H1 (cell line): ENCODE results near the gene BARX1. TPM values are rescaled to one million over a fixed set of nuclear protein-coding genes. Genes with fewer than 3 reads are reported as not detected.

ENCODE experiments used
- CTCF ChIA-PET: fragments of 300-600 bp; sonication (Branson Sonifier 250); formaldehyde crosslinking; loops from one replicate; lab custom pipeline; 2021; ENCODE audit not compliant: partially characterized antibody; lab: Charles Lee
- POLR2A ChIA-PET: fragments of 300-600 bp; sonication (Branson Sonifier 250); formaldehyde crosslinking; loops from one replicate; lab custom pipeline; 2021; ENCODE audit warnings: inconsistent platforms; ENCODE audit not compliant: partially characterized antibody; lab: Charles Lee
- DNase-seq, 2 experiments: peaks; one replicate each; pipeline versions ENCODE4 v3.0.0 to v3.0.0-alpha.2; 2010 to 2022; ENCODE audit warnings: low spot score in 2 of 2, low read depth in 1 of 2, mixed read lengths in 1 of 2
- FAIRE-seq: peaks from 2 replicates; lab custom pipeline; 2011; peaks lifted over from hg19 to GRCh38; lab: Jason Lieb, UNC
- H2AFZ ChIP-seq: 2 replicates; pipeline ENCODE4 v1.8.1; 2012; ENCODE audit warnings: low read length, inconsistent platforms
- H2AK5ac ChIP-seq: 2 replicates; pipeline ENCODE4 v1.6.1; 2013; ENCODE audit warnings: low read depth, low read length
- H2BK120ac ChIP-seq: replicated peaks from 2 replicates; pipeline ENCODE3; 2013; ENCODE audit warnings: low read depth, low read length, inconsistent platforms
- H2BK12ac ChIP-seq: 2 replicates; pipeline ENCODE4 v1.6.1; 2013; ENCODE audit warnings: low read depth, low read length
- H2BK15ac ChIP-seq: 2 replicates; pipeline ENCODE4 v1.6.1; 2013; ENCODE audit warnings: low read length
- H2BK20ac ChIP-seq: 2 replicates; pipeline ENCODE4 v1.6.1; 2013; ENCODE audit warnings: low read length
- H2BK5ac ChIP-seq: 2 replicates; pipeline ENCODE4 v1.6.1; 2013; ENCODE audit warnings: low read depth, low read length
- H3K14ac ChIP-seq: 2 replicates; pipeline ENCODE4 v1.6.1; 2013; ENCODE audit warnings: inconsistent platforms; ENCODE audit not compliant: insufficient read length
- H3K18ac ChIP-seq: 2 replicates; pipeline ENCODE4 v1.6.1; 2013; ENCODE audit warnings: low read length; ENCODE audit errors: extremely low read depth
- H3K23ac ChIP-seq: 2 replicates; pipeline ENCODE4 v1.6.1; 2013; ENCODE audit warnings: inconsistent platforms; ENCODE audit not compliant: insufficient read length
- H3K23me2 ChIP-seq: 2 replicates; pipeline ENCODE4 v1.6.1; 2013; ENCODE audit warnings: low read depth, low read length
- H3K27ac ChIP-seq: 2 replicates; pipeline ENCODE4 v1.6.1; 2011; ENCODE audit warnings: low read depth, low read length, inconsistent platforms
- H3K27me3 ChIP-seq, 4 experiments: replicated peaks in 1 of 4; 1 replicate in 1 of 4; 2 replicates in 3 of 4; pipeline versions ENCODE4 v1.6.1 to v1.8.1; 2011 to 2013; ENCODE audit warnings: low read length in 3 of 4, mild to moderate bottlenecking in 3 of 4, inconsistent platforms in 2 of 4, mixed read lengths in 2 of 4, moderate library complexity in 1 of 4; ENCODE audit not compliant: control insufficient read depth in 3 of 4, insufficient read depth in 3 of 4; ENCODE audit errors: extremely low read depth in 1 of 4
- H3K36me3 ChIP-seq, 4 experiments: 2 replicates each; pipeline versions ENCODE4 v1.6.1 to v1.8.1; 2011 to 2013; ENCODE audit warnings: mild to moderate bottlenecking in 4 of 4, low read length in 3 of 4, moderate library complexity in 2 of 4, control low read depth in 1 of 4, inconsistent platforms in 1 of 4; ENCODE audit not compliant: insufficient read depth in 4 of 4, control insufficient read depth in 2 of 4
- H3K4ac ChIP-seq: replicated peaks from 2 replicates; pipeline ENCODE3; 2013; ENCODE audit warnings: low read length, low read depth, mixed read lengths, inconsistent platforms; ENCODE audit not compliant: insufficient read length
- H3K4me1 ChIP-seq, 4 experiments: replicated peaks in 1 of 4; 1 replicate in 1 of 4; 2 replicates in 3 of 4; pipeline versions ENCODE4 v1.6.1 to v1.8.1; 2011 to 2013; ENCODE audit warnings: low read length in 3 of 4, inconsistent platforms in 2 of 4, mixed read lengths in 1 of 4; ENCODE audit not compliant: insufficient read depth in 4 of 4, control insufficient read depth in 3 of 4
- H3K4me2 ChIP-seq, 2 experiments: 2 replicates each; pipeline versions ENCODE4 v1.6.1 to v1.8.1; 2011 to 2013; ENCODE audit warnings: low read depth in 2 of 2, low read length in 2 of 2, control low read depth in 1 of 2, inconsistent platforms in 1 of 2, mild to moderate bottlenecking in 1 of 2; ENCODE audit not compliant: insufficient read depth in 1 of 2
- H3K4me3 ChIP-seq, 4 experiments: fragments of 200-600, 300-600 bp in 1 of 4; sonication (generic), shearing (Covaris generic), sonication (Bioruptor Twin) in 1 of 4; 2 replicates each; pipeline versions ENCODE4 v1.5.1 to v1.8.1; 2011 to 2016; ENCODE audit warnings: low read length in 4 of 4, low read depth in 3 of 4, control low read depth in 2 of 4, inconsistent platforms in 2 of 4, mild to moderate bottlenecking in 2 of 4, mixed read lengths in 1 of 4, moderate library complexity in 1 of 4; ENCODE audit not compliant: insufficient read depth in 2 of 4; ENCODE audit errors: extremely low read depth in 1 of 4
- H3K56ac ChIP-seq: replicated peaks from 2 replicates; pipeline ENCODE3; 2013; ENCODE audit warnings: low read depth, mild to moderate bottlenecking, mixed read lengths, low read length, inconsistent platforms; ENCODE audit not compliant: insufficient read length
- H3K79me1 ChIP-seq: 2 replicates; pipeline ENCODE4 v1.6.1; 2013; ENCODE audit warnings: low read depth, low read length, control low read depth
- H3K79me2 ChIP-seq, 2 experiments: 2 replicates each; pipeline versions ENCODE4 v1.6.1 to v1.8.1; 2012 to 2013; ENCODE audit warnings: low read length in 2 of 2, mild to moderate bottlenecking in 2 of 2, inconsistent platforms in 1 of 2; ENCODE audit not compliant: insufficient read depth in 2 of 2, control insufficient read depth in 1 of 2
- H3K9ac ChIP-seq, 4 experiments: replicated peaks in 1 of 4; 1 replicate in 1 of 4; 2 replicates in 3 of 4; pipeline versions ENCODE4 v1.6.1 to v1.8.1; 2011 to 2013; ENCODE audit warnings: low read depth in 3 of 4, low read length in 3 of 4, control low read depth in 2 of 4, mild to moderate bottlenecking in 2 of 4, moderate library complexity in 2 of 4, inconsistent platforms in 1 of 4; ENCODE audit errors: extremely low read depth in 1 of 4
- H3K9me3 ChIP-seq, 2 experiments: 2 replicates each; pipeline versions ENCODE4 v1.6.1 to v1.8.1; 2012 to 2013; ENCODE audit warnings: mild to moderate bottlenecking in 2 of 2, moderate library complexity in 2 of 2, control low read depth in 1 of 2, inconsistent platforms in 1 of 2, low read depth in 1 of 2, low read length in 1 of 2, mixed read lengths in 1 of 2; ENCODE audit not compliant: insufficient read depth in 2 of 2
- H4K20me1 ChIP-seq, 2 experiments: replicated peaks in 1 of 2; 2 replicates each; pipeline versions ENCODE3 to v1.8.1; 2011 to 2013; ENCODE audit warnings: inconsistent platforms in 2 of 2, low read length in 2 of 2, mild to moderate bottlenecking in 1 of 2; ENCODE audit not compliant: insufficient read depth in 2 of 2, control insufficient read depth in 1 of 2
- H4K5ac ChIP-seq: 2 replicates; pipeline ENCODE4 v1.6.1; 2013; ENCODE audit warnings: low read length, low read depth, mixed read lengths, inconsistent platforms; ENCODE audit not compliant: insufficient read length
- H4K8ac ChIP-seq: 2 replicates; pipeline ENCODE4 v1.8.0; 2013; ENCODE audit warnings: mild to moderate bottlenecking, moderate library complexity, low read length, inconsistent platforms; ENCODE audit not compliant: insufficient read depth; ENCODE audit errors: extremely low read depth
- H4K91ac ChIP-seq: replicated peaks from 2 replicates; pipeline ENCODE3; 2013; ENCODE audit warnings: low read length, mixed read lengths, inconsistent platforms; ENCODE audit not compliant: insufficient read length
- ASH2L ChIP-seq: fragments of 200-600, 300-600 bp; sonication (generic); IDR thresholded peaks from one replicate; pipeline ENCODE4 v1.7.1; 2017; ENCODE audit warnings: low read length
- BACH1 ChIP-seq: IDR thresholded peaks from 2 replicates; pipeline ENCODE4 v1.6.1; 2012; ENCODE audit warnings: low read length, improper control_type of control experiment
- GTF2F1 ChIP-seq: IDR thresholded peaks from 2 replicates; pipeline ENCODE4 v1.6.1; 2012; ENCODE audit warnings: low read depth, low read length, improper control_type of control experiment, borderline replicate concordance
- POLR2A ChIP-seq, 2 experiments: IDR thresholded peaks; 1 replicate in 1 of 2; 2 replicates in 1 of 2; pipeline ENCODE4 v1.6.1; 2011; ENCODE audit warnings: low read depth in 2 of 2, low read length in 2 of 2, mild to moderate bottlenecking in 2 of 2; ENCODE audit errors: control extremely low read depth in 1 of 2
- RAD21 ChIP-seq, 2 experiments: IDR thresholded peaks in 1 of 2; conservative IDR thresholded peaks in 1 of 2; 2 replicates each; pipeline ENCODE4 v1.6.1; 2011; ENCODE audit warnings: low read depth in 2 of 2, low read length in 2 of 2, improper control_type of control experiment in 1 of 2, inconsistent platforms in 1 of 2, mild to moderate bottlenecking in 1 of 2, moderate library complexity in 1 of 2
- WGBS, 2 experiments: shearing (Covaris generic) in 1 of 2; methylation state at CpG; one replicate each; pipeline versions ENCODE4 v1.1.6 to v1.1.7; 2013 to 2015; ENCODE audit warnings: low lambda C conversion rate in 2 of 2, mixed read lengths in 2 of 2, inconsistent platforms in 1 of 2, low coverage in 1 of 2, missing lambda C conversion rate in 1 of 2; ENCODE audit not compliant: insufficient replicate concordance in 2 of 2, insufficient coverage in 1 of 2, insufficient read length in 1 of 2; ENCODE audit errors: extremely low coverage in 1 of 2, missing lambda C conversion rate in 1 of 2; 5-methylcytosine and 5-hydroxymethylcytosine counted together
- polyA plus RNA-seq, 7 experiments: library from polyadenylated mRNA; depleted of rRNA in 3 of 7; stranded (reverse) in 5 of 7; unstranded in 2 of 7; fragments of >200 nt in 5 of 7; fragments of 200-250 nt in 2 of 7; gene quantifications; 1 replicate in 5 of 7; 2 replicates in 1 of 7; 4 replicates in 1 of 7; pipeline versions ENCODE4 v1.2.1 to v1.2.3, GENCODE V29; 2011 to 2013; ENCODE audit warnings: missing spikeins in 2 of 7, mixed read lengths in 2 of 7
- total RNA-seq: library from RNA; stranded (reverse); fragmentation: NEBNext Ultra II Directional; extraction: Animal tissue kit (Norgen Biotek cat#: 25700); gene quantifications from 2 replicates; pipeline ENCODE4 v1.2.1, GENCODE V29; 2021
- TF ChIP-seq, protein P1 (sequence below): IDR thresholded peaks from 2 replicates; pipeline ENCODE4 v1.6.1; 2011; ENCODE audit warnings: low read depth, mild to moderate bottlenecking, low read length; ENCODE audit not compliant: insufficient read depth
- TF ChIP-seq, protein P2 (sequence below), 3 experiments: IDR thresholded peaks; 1 replicate in 2 of 3; 2 replicates in 1 of 3; pipeline versions ENCODE4 v1.5.1 to v1.6.1; 2011; ENCODE audit warnings: low read length in 3 of 3, mild to moderate bottlenecking in 3 of 3, inconsistent platforms in 2 of 3, low read depth in 1 of 3, moderate library complexity in 1 of 3; ENCODE audit not compliant: insufficient read depth in 1 of 3; ENCODE audit errors: control extremely low read depth in 1 of 3

Gene BARX1
- total and polyA plus RNA-seq, 2 of the 8 experiments (the other 6 are each of a cell fraction or from before 2014, with no cell fraction given) = 0.79 to 2.6 TPM

DNA sequence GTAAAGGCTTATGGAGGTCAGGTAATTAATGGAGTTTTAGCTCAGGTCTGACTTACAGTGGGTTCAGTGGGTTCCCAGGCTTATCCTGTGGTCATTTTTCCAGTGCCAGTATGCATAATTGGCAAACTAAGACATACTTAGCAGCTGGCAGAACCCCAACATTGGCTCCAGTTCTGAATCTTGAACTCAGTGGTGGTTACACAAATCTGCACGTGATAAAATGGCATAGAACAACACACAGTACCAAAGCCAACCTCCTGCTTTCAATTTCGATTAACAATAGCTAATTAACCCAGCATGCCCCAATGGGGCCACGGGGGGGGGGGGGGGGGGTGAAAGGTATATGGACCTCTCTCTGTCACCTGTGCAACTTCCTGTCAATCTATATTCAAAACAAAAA, 19.0 kb upstream of the BARX1 start:
- no peak for FAIRE-seq
- WGBS, 2 experiments = 75% methylated on average over 3 of the region's 3 CpGs; no CpG with 5 or more reads in 1 of the 2 experiments
- ChIA-PET CTCF (interaction anchor here (0.9 to 7.3 kb wide), 3 partner anchors 29 to 106 kb away, joined by 3 to 53 read pairs (median 3); no protein-coding TSS in a partner anchor), POLR2A (no interaction called here)
- H3K56ac ChIP-seq = no peak overlapping the region
- no peak overlapping the region for H2AK5ac ChIP-seq
- H3K4me1 ChIP-seq = no peaks in the 10 kb centered on the region
- H3K27ac ChIP-seq = no peak overlapping the region
- H2BK20ac ChIP-seq = no peak overlapping the region
- H3K9me3 ChIP-seq = peaks cover 4 to 5% of the 10 kb centered on the region in 2 experiments; a peak in 1 of 4 replicates
- no peak for DNase-seq
- no peaks in the 10 kb centered on the region for H3K27me3 ChIP-seq
- no peak overlapping the region for H4K8ac ChIP-seq
- no peak overlapping the region for H2BK12ac ChIP-seq
- H3K36me3 ChIP-seq = no peaks in the 10 kb centered on the region
- H2BK15ac ChIP-seq = no peak overlapping the region
- H2AFZ ChIP-seq = no peak overlapping the region
- H3K4me2 ChIP-seq = no peak overlapping the region
- H3K9ac ChIP-seq = no peak overlapping the region
- H3K79me1 ChIP-seq = no peaks in the 10 kb centered on the region
- no peak overlapping the region for H4K5ac ChIP-seq
- no peak overlapping the region for H4K91ac ChIP-seq
- no peak overlapping the region for H3K4me3 ChIP-seq
- H3K14ac ChIP-seq = no peak overlapping the region
- no peak overlapping the region for H3K23ac ChIP-seq
- no peaks in the 10 kb centered on the region; the same call in 1 of the 2 replicates for H3K23me2 ChIP-seq
- no peaks in the 10 kb centered on the region for H4K20me1 ChIP-seq
- no peak overlapping the region for H3K18ac ChIP-seq
- no peaks in the 10 kb centered on the region for H3K79me2 ChIP-seq
- no peak overlapping the region for H2BK120ac ChIP-seq
- no peak overlapping the region for H3K4ac ChIP-seq
- H2BK5ac ChIP-seq = no peak overlapping the region
- TF ChIP-seq, protein P1, sequence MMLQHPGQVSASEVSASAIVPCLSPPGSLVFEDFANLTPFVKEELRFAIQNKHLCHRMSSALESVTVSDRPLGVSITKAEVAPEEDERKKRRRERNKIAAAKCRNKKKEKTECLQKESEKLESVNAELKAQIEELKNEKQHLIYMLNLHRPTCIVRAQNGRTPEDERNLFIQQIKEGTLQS = no peak
- TF ChIP-seq, protein P2, sequence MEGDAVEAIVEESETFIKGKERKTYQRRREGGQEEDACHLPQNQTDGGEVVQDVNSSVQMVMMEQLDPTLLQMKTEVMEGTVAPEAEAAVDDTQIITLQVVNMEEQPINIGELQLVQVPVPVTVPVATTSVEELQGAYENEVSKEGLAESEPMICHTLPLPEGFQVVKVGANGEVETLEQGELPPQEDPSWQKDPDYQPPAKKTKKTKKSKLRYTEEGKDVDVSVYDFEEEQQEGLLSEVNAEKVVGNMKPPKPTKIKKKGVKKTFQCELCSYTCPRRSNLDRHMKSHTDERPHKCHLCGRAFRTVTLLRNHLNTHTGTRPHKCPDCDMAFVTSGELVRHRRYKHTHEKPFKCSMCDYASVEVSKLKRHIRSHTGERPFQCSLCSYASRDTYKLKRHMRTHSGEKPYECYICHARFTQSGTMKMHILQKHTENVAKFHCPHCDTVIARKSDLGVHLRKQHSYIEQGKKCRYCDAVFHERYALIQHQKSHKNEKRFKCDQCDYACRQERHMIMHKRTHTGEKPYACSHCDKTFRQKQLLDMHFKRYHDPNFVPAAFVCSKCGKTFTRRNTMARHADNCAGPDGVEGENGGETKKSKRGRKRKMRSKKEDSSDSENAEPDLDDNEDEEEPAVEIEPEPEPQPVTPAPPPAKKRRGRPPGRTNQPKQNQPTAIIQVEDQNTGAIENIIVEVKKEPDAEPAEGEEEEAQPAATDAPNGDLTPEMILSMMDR (IDR thresholded peaks at IDR 0.05; ENCODE audit: control extremely low read depth in 1 of 3, insufficient read depth in 1 of 3, low read depth in 1 of 3, low read length in 3 of 3) = no peak
- TF ChIP-seq GTF2F1 (no peak), RAD21 (IDR thresholded peaks at IDR 0.05 in 1 of 2, conservative IDR thresholded peaks at IDR 0.05 in 1 of 2; ENCODE audit: low read depth in 2 of 2, low read length in 2 of 2) (no peak), ASH2L (no peak), POLR2A (IDR thresholded peaks at IDR 0.05; ENCODE audit: control extremely low read depth in 1 of 2, low read depth in 2 of 2, low read length in 2 of 2) (no peak), BACH1 (no peak)
